Endothelial cell (in vitro differentiated cells): ENCODE results near the gene CYP1A2. TPM values are rescaled to one million over a fixed set of nuclear protein-coding genes. Genes with fewer than 3 reads are reported as not detected.

Source experiments
- DNase-seq: peaks from one replicate; pipeline ENCODE4 v3.0.0; 2021; ENCODE audit warnings: low spot score
- H3K27ac Mint-ChIP-seq: one replicate; pipeline ENCODE4 v1.8.0; 2021; ENCODE audit warnings: mixed read lengths, inconsistent platforms; ENCODE audit not compliant: unreplicated experiment
- H3K27me3 Mint-ChIP-seq: one replicate; pipeline ENCODE4 v1.8.0; 2021; ENCODE audit warnings: mild to moderate bottlenecking, moderate library complexity, mixed read lengths, inconsistent platforms; ENCODE audit not compliant: unreplicated experiment
- H3K36me3 Mint-ChIP-seq: one replicate; pipeline ENCODE4 v1.8.0; 2021; ENCODE audit warnings: mild to moderate bottlenecking, low read depth, mixed read lengths, inconsistent platforms; ENCODE audit not compliant: unreplicated experiment
- H3K4me1 Mint-ChIP-seq: one replicate; pipeline ENCODE4 v1.8.0; 2021; ENCODE audit warnings: mild to moderate bottlenecking, mixed read lengths, inconsistent platforms; ENCODE audit not compliant: unreplicated experiment
- H3K4me3 Mint-ChIP-seq: one replicate; pipeline ENCODE4 v1.8.0; 2021; ENCODE audit warnings: mild to moderate bottlenecking, mixed read lengths, inconsistent platforms; ENCODE audit not compliant: unreplicated experiment
- H3K9me3 Mint-ChIP-seq: one replicate; pipeline ENCODE4 v1.8.0; 2021; ENCODE audit warnings: mixed read lengths, inconsistent platforms; ENCODE audit not compliant: unreplicated experiment
- CTCF ChIP-seq: fragments of 200-600 bp; sonication (generic); IDR thresholded peaks from one replicate; pipeline ENCODE4 v1.5.0; 2021; ENCODE audit warnings: antibody characterized with exemption; ENCODE audit not compliant: unreplicated experiment
- long read RNA-seq: library from polyadenylated mRNA; unstranded; transcript quantifications from one replicate; pipeline ENCODE4 v2.0.0, GENCODE V29; 2020; ENCODE audit not compliant: unreplicated experiment
- total RNA-seq: library from RNA; stranded (reverse); fragmentation: NEBNext Ultra II Directional; extraction: Animal tissue kit (Norgen Biotek cat#: 25700); gene quantifications from one replicate; pipeline ENCODE4 v1.2.1, GENCODE V29; 2021; ENCODE audit not compliant: unreplicated experiment

The CYP1A2 gene, protein sequence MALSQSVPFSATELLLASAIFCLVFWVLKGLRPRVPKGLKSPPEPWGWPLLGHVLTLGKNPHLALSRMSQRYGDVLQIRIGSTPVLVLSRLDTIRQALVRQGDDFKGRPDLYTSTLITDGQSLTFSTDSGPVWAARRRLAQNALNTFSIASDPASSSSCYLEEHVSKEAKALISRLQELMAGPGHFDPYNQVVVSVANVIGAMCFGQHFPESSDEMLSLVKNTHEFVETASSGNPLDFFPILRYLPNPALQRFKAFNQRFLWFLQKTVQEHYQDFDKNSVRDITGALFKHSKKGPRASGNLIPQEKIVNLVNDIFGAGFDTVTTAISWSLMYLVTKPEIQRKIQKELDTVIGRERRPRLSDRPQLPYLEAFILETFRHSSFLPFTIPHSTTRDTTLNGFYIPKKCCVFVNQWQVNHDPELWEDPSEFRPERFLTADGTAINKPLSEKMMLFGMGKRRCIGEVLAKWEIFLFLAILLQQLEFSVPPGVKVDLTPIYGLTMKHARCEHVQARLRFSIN
- not detected for total RNA-seq
- long read RNA-seq = 0 reads

- H3K9me3 Mint-ChIP-seq = no peaks in the 10 kb centered on the region
- H3K27me3 Mint-ChIP-seq = peaks cover 4% of the 10 kb centered on the region
- H3K36me3 Mint-ChIP-seq = no peaks in the 10 kb centered on the region
- no peaks in the 10 kb centered on the region for H3K4me1 Mint-ChIP-seq
- H3K4me3 Mint-ChIP-seq = no peak within 1 kb of the TSS
- DNase-seq = no peak
- H3K27ac Mint-ChIP-seq = no peak within 1 kb of the TSS
- TF ChIP-seq CTCF = no peak
These were observed at the start of gene CYP1A2 for GRCh38 chr15:74748322-74748946. CYP1A2 (plus strand) TSS chr15:74748845; CDS start chr15:74749739, 894 bp downstream.

DNA sequence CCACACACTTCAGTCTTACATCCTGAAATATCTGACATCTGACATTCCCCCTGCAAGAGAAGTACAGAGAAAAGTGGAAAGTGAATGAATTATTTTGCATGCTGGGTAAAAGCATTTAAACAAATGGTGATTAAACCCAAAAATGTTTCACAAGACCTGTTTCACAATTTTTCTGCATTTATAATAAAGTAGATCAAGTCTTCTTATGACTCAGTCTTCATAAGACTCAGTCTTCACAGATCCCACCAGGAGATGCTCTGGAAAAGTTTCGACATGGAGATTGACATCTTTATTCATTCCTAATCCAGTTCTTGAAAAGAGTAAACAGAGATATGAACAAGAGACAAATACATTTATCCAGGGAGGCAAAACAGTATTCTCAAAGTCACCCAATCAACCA lies 39.6 kb upstream of the CYP1A2 start:
- DNase-seq = no peak
- no peak overlapping the region for H3K4me3 Mint-ChIP-seq
- no peaks in the 10 kb centered on the region for H3K36me3 Mint-ChIP-seq
- H3K9me3 Mint-ChIP-seq = no peaks in the 10 kb centered on the region
- TF ChIP-seq CTCF = no peak
- no peaks in the 10 kb centered on the region for H3K27me3 Mint-ChIP-seq
- H3K27ac Mint-ChIP-seq = no peak overlapping the region
- peaks cover 4% of the 10 kb centered on the region for H3K4me1 Mint-ChIP-seq

- peaks cover 4% of the 10 kb centered on the region for H3K4me1 Mint-ChIP-seq
- no peaks in the 10 kb centered on the region for H3K9me3 Mint-ChIP-seq
- DNase-seq = no peak
- H3K36me3 Mint-ChIP-seq = no peaks in the 10 kb centered on the region
- H3K4me3 Mint-ChIP-seq = peak overlapping the region; percentile 54
- no peak for TF ChIP-seq CTCF
- H3K27me3 Mint-ChIP-seq = no peaks in the 10 kb centered on the region
- no peak overlapping the region for H3K27ac Mint-ChIP-seq
These were observed 38.8 kb upstream of the CYP1A2 start for GRCh38 chr15:74709892-74710291.

DNA sequence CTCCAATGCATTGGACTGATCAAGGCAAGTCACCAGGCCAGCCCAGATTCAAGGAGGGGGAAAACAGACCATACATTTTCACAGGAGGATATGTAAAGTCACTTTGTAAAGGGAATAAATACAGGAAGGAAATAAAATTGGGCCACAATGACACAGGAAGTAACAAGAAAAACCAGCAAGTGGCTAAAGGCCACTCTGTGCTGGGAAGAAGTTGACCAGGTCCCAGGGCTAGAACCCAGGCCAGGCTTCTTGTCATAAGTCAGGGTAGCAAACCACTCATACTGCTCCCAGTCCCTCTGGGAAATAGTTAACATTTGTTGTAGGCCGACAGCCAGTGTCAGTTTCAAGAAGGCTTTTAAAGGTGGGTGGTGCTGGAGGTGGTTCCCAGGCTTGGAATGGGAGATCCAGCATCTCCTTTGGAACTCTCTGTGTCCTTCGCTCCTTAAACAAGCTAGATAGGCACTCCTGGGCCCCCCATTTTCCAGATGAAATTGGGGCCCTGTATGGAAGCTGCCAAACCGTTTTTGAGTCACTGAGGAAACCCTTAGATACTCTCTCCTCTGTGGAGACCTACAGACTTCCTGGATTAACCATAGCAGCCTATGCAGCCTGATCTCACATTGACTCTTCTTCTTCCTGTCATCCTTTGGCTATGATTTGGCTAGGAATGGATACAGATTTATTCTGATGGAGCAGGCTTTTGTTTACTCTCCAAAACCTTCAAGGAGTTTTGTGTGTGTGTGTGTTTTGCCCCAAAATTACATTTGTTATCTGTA lies 38.1 kb upstream of the CYP1A2 start:
- no peaks in the 10 kb centered on the region for H3K36me3 Mint-ChIP-seq
- DNase-seq = no peak
- peaks cover 4% of the 10 kb centered on the region for H3K4me1 Mint-ChIP-seq
- H3K9me3 Mint-ChIP-seq = no peaks in the 10 kb centered on the region
- peak overlapping the region; percentile 54 for H3K4me3 Mint-ChIP-seq
- no peaks in the 10 kb centered on the region for H3K27me3 Mint-ChIP-seq
- no peak overlapping the region for H3K27ac Mint-ChIP-seq
- no peak for TF ChIP-seq CTCF
